ENCODE measurements around the gene REXO4. TPM values are rescaled to one million over a fixed set of nuclear protein-coding genes. Genes with fewer than 3 reads are reported as not detected.

The REXO4 gene
- total and polyA plus RNA-seq, 10 of the 15 experiments (the other 5 are each of a cell fraction or from before 2014, with no cell fraction given) = 2.7 to 43.9 (median 30.5) TPM

GRCh38 chr9:133459476-133460404 is 41.9 kb upstream of the REXO4 start, which contains the start of gene CACFD1 (continued):
- peak in 1 of 3 experiments; percentile 7; a peak in 1 of 6 replicates for TF ChIP-seq CTCF (IDR thresholded peaks at IDR 0.05 in 2 of 3, conservative IDR thresholded peaks at IDR 0.05 in 1 of 3; ENCODE audit: control insufficient read depth in 2 of 3, extremely low read depth in 1 of 3, insufficient read depth in 1 of 3, low read depth in 3 of 3, low read length in 3 of 3)
- TF ChIP-seq, protein P1, sequence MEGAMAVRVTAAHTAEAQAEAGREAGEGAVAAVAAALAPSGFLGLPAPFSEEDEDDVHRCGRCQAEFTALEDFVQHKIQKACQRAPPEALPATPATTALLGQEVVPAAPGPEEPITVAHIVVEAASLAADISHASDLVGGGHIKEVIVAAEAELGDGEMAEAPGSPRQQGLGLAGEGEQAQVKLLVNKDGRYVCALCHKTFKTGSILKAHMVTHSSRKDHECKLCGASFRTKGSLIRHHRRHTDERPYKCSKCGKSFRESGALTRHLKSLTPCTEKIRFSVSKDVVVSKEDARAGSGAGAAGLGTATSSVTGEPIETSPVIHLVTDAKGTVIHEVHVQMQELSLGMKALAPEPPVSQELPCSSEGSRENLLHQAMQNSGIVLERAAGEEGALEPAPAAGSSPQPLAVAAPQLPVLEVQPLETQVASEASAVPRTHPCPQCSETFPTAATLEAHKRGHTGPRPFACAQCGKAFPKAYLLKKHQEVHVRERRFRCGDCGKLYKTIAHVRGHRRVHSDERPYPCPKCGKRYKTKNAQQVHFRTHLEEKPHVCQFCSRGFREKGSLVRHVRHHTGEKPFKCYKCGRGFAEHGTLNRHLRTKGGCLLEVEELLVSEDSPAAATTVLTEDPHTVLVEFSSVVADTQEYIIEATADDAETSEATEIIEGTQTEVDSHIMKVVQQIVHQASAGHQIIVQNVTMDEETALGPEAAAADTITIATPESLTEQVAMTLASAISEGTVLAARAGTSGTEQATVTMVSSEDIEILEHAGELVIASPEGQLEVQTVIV (IDR thresholded peaks at IDR 0.05; ENCODE audit: borderline replicate concordance, partially characterized antibody) = no peak
- TF ChIP-seq, protein P2, sequence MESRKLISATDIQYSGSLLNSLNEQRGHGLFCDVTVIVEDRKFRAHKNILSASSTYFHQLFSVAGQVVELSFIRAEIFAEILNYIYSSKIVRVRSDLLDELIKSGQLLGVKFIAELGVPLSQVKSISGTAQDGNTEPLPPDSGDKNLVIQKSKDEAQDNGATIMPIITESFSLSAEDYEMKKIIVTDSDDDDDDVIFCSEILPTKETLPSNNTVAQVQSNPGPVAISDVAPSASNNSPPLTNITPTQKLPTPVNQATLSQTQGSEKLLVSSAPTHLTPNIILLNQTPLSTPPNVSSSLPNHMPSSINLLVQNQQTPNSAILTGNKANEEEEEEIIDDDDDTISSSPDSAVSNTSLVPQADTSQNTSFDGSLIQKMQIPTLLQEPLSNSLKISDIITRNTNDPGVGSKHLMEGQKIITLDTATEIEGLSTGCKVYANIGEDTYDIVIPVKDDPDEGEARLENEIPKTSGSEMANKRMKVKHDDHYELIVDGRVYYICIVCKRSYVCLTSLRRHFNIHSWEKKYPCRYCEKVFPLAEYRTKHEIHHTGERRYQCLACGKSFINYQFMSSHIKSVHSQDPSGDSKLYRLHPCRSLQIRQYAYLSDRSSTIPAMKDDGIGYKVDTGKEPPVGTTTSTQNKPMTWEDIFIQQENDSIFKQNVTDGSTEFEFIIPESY (IDR thresholded peaks at IDR 0.05) = no peak
- no peak; the same call in 1 of the 2 replicates for TF ChIP-seq POLR2AphosphoS5 (IDR thresholded peaks at IDR 0.05; ENCODE audit: low read length)
- TF ChIP-seq, protein P3, sequence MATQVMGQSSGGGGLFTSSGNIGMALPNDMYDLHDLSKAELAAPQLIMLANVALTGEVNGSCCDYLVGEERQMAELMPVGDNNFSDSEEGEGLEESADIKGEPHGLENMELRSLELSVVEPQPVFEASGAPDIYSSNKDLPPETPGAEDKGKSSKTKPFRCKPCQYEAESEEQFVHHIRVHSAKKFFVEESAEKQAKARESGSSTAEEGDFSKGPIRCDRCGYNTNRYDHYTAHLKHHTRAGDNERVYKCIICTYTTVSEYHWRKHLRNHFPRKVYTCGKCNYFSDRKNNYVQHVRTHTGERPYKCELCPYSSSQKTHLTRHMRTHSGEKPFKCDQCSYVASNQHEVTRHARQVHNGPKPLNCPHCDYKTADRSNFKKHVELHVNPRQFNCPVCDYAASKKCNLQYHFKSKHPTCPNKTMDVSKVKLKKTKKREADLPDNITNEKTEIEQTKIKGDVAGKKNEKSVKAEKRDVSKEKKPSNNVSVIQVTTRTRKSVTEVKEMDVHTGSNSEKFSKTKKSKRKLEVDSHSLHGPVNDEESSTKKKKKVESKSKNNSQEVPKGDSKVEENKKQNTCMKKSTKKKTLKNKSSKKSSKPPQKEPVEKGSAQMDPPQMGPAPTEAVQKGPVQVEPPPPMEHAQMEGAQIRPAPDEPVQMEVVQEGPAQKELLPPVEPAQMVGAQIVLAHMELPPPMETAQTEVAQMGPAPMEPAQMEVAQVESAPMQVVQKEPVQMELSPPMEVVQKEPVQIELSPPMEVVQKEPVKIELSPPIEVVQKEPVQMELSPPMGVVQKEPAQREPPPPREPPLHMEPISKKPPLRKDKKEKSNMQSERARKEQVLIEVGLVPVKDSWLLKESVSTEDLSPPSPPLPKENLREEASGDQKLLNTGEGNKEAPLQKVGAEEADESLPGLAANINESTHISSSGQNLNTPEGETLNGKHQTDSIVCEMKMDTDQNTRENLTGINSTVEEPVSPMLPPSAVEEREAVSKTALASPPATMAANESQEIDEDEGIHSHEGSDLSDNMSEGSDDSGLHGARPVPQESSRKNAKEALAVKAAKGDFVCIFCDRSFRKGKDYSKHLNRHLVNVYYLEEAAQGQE (IDR thresholded peaks at IDR 0.05; ENCODE audit: low read depth, low read length) = no peak
- no peak for TF ChIP-seq SUZ12 (IDR thresholded peaks at IDR 0.05; ENCODE audit: unreplicated experiment)
- no peak for TF ChIP-seq PAX5 (IDR thresholded peaks at IDR 0.05; ENCODE audit: borderline replicate concordance, low read depth, low read length)
- TF ChIP-seq POU2F2 (IDR thresholded peaks at IDR 0.05; ENCODE audit: borderline replicate concordance, low read depth, low read length) = peak; percentile 98
- no peak for TF ChIP-seq GABPA (IDR thresholded peaks at IDR 0.05; ENCODE audit: low read depth)
- TF ChIP-seq, protein P4, sequence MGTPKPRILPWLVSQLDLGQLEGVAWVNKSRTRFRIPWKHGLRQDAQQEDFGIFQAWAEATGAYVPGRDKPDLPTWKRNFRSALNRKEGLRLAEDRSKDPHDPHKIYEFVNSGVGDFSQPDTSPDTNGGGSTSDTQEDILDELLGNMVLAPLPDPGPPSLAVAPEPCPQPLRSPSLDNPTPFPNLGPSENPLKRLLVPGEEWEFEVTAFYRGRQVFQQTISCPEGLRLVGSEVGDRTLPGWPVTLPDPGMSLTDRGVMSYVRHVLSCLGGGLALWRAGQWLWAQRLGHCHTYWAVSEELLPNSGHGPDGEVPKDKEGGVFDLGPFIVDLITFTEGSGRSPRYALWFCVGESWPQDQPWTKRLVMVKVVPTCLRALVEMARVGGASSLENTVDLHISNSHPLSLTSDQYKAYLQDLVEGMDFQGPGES (IDR thresholded peaks at IDR 0.05) = no peak
- no peak for TF ChIP-seq TBL1XR1 (IDR thresholded peaks at IDR 0.05; ENCODE audit: low read depth, low read length)
- no peak for TF ChIP-seq IRF4 (IDR thresholded peaks at IDR 0.05; ENCODE audit: low read depth, low read length)
- TF ChIP-seq MTA2 (IDR thresholded peaks at IDR 0.05; ENCODE audit: low read depth) = no peak
- TF ChIP-seq RCOR1 (conservative IDR thresholded peaks at IDR 0.05; ENCODE audit: low read depth, low read length) = no peak
- TF ChIP-seq KDM1A (IDR thresholded peaks at IDR 0.05; ENCODE audit: borderline replicate concordance) = no peak
- no peak for TF ChIP-seq IKZF2 (IDR thresholded peaks at IDR 0.05)

Data from GM12878 (cell line).